ENCODE results near the gene ME3. TPM values are rescaled to one million over a fixed set of nuclear protein-coding genes. Genes with fewer than 3 reads are reported as not detected.

The ME3 gene
- total RNA-seq, 3 donors from 2014 or later (not counting 1 experiment from before 2014, with no cell fraction given): 5.2 to 7.5 (median 6.9) TPM

- H3K27me3 ChIP-seq (ENCODE audit: control insufficient read depth, insufficient read depth, low read length): no peaks in the 10 kb centered on the region
- no peak overlapping the region for H3K27ac ChIP-seq (ENCODE audit: low read length)
- Mint-ChIP-seq H3K27me3 (ENCODE audit: low read depth in 2 of 2) (peaks cover 34% of the 10 kb centered on the region in 2 donors), H3K36me3 (no peaks in the 10 kb centered on the region), H3K4me3 (no peak overlapping the region), H3K27ac (no peak overlapping the region), H3K4me1 (no peaks in the 10 kb centered on the region), H3K9me3 (no peaks in the 10 kb centered on the region)
- no peaks in the 10 kb centered on the region for H3K4me1 ChIP-seq (ENCODE audit: control insufficient read depth, insufficient read depth, low read length)
- WGBS (ENCODE audit: insufficient coverage): 98% methylated on average over 8 of the region's 10 CpGs
- no peak for DNase-seq
- no peaks in the 10 kb centered on the region for H3K9me3 ChIP-seq (ENCODE audit: control insufficient read depth, insufficient read depth, low read length)
- H3K4me3 ChIP-seq (ENCODE audit: low read length): no peak overlapping the region
- no peak for TF ChIP-seq CTCF (IDR thresholded peaks at IDR 0.05)
- intact Hi-C loops (cut with micrococcal nuclease): no loop called here
- no peak for ATAC-seq
- H3K36me3 ChIP-seq (ENCODE audit: control insufficient read depth, insufficient read depth, low read length): no peaks in the 10 kb centered on the region
These were observed 94.5 kb downstream of the ME3 start for GRCh38 chr11:86577644-86578636.

GRCh38 chr11:86576946-86577624 lies 95.3 kb downstream of the ME3 start:
- no peaks in the 10 kb centered on the region for H3K4me1 Mint-ChIP-seq
- no peaks in the 10 kb centered on the region for H3K9me3 Mint-ChIP-seq
- H3K4me3 Mint-ChIP-seq: no peak overlapping the region
- no peak overlapping the region for H3K4me3 ChIP-seq (ENCODE audit: low read length)
- H3K27ac ChIP-seq (ENCODE audit: low read length): no peak overlapping the region
- DNase-seq (no peak), ATAC-seq (no peak)
- 86% methylated on average over 1 of the region's 1 CpG for WGBS (ENCODE audit: insufficient coverage)
- no peaks in the 10 kb centered on the region for H3K4me1 ChIP-seq (ENCODE audit: control insufficient read depth, insufficient read depth, low read length)
- TF ChIP-seq CTCF (IDR thresholded peaks at IDR 0.05): no peak
- no peaks in the 10 kb centered on the region for H3K27me3 ChIP-seq (ENCODE audit: control insufficient read depth, insufficient read depth, low read length)
- H3K9me3 ChIP-seq (ENCODE audit: control insufficient read depth, insufficient read depth, low read length): no peaks in the 10 kb centered on the region
- H3K36me3 ChIP-seq (ENCODE audit: control insufficient read depth, insufficient read depth, low read length): no peaks in the 10 kb centered on the region
- H3K27ac Mint-ChIP-seq: no peak overlapping the region
- H3K36me3 Mint-ChIP-seq: no peaks in the 10 kb centered on the region
- intact Hi-C loops (cut with micrococcal nuclease): no loop called here
- peaks cover 36 to 40% of the 10 kb centered on the region in 2 donors for H3K27me3 Mint-ChIP-seq (ENCODE audit: low read depth in 2 of 2)

- Histone ChIP-seq H3K9me3 (ENCODE audit: control insufficient read depth, insufficient read depth, low read length) (no peaks in the 10 kb centered on the region), H3K4me3 (ENCODE audit: low read length) (no peak overlapping the region), H3K27me3 (ENCODE audit: control insufficient read depth, insufficient read depth, low read length) (no peaks in the 10 kb centered on the region), H3K36me3 (ENCODE audit: control insufficient read depth, insufficient read depth, low read length) (no peaks in the 10 kb centered on the region), H3K4me1 (ENCODE audit: control insufficient read depth, insufficient read depth, low read length) (no peaks in the 10 kb centered on the region), H3K27ac (ENCODE audit: low read length) (no peak overlapping the region)
- H3K27ac Mint-ChIP-seq: no peak overlapping the region
- 92% methylated on average over 2 of the region's 2 CpGs for WGBS (ENCODE audit: insufficient coverage)
- no peak for DNase-seq
- H3K36me3 Mint-ChIP-seq: no peaks in the 10 kb centered on the region
- no peak overlapping the region for H3K4me3 Mint-ChIP-seq
- H3K27me3 Mint-ChIP-seq (ENCODE audit: low read depth in 2 of 2): peaks cover 36 to 40% of the 10 kb centered on the region in 2 donors
- intact Hi-C loops (cut with micrococcal nuclease): no loop called here
- no peak for ATAC-seq
- no peak for TF ChIP-seq CTCF (IDR thresholded peaks at IDR 0.05)
- H3K9me3 Mint-ChIP-seq: no peaks in the 10 kb centered on the region
- peaks cover 0 to 4% of the 10 kb centered on the region in 2 donors for H3K4me1 Mint-ChIP-seq
These were observed 96.5 kb downstream of the ME3 start for GRCh38 chr11:86575927-86576326.
